ENCODE results near the gene NDUFB2. TPM values are rescaled to one million over a fixed set of nuclear protein-coding genes. Genes with fewer than 3 reads are reported as not detected.
"Not testable (repeated sequence)": the region's sequence is repeated elsewhere in the genome, so short reads cannot be mapped to it uniquely, and the experiment has no call there.

NDUFB2 gene
- total RNA-seq, 1 donor from 2014 or later: 192 TPM

- H3K4me3 Mint-ChIP-seq: no peak overlapping the region
- intact Hi-C loops (cut with micrococcal nuclease): no loop called here
- no peaks in the 10 kb centered on the region for H3K4me1 Mint-ChIP-seq
- no peak for DNase-seq
- H3K27ac Mint-ChIP-seq: no peak overlapping the region
- H3K36me3 Mint-ChIP-seq (ENCODE audit: low read depth): peaks cover 25% of the 10 kb centered on the region
- no peaks in the 10 kb centered on the region for H3K27me3 Mint-ChIP-seq
- no peaks in the 10 kb centered on the region for H3K9me3 Mint-ChIP-seq
Measured at GRCh38 chr7:140689199-140690152, 7.0 kb upstream of the NDUFB2 start.

DNA sequence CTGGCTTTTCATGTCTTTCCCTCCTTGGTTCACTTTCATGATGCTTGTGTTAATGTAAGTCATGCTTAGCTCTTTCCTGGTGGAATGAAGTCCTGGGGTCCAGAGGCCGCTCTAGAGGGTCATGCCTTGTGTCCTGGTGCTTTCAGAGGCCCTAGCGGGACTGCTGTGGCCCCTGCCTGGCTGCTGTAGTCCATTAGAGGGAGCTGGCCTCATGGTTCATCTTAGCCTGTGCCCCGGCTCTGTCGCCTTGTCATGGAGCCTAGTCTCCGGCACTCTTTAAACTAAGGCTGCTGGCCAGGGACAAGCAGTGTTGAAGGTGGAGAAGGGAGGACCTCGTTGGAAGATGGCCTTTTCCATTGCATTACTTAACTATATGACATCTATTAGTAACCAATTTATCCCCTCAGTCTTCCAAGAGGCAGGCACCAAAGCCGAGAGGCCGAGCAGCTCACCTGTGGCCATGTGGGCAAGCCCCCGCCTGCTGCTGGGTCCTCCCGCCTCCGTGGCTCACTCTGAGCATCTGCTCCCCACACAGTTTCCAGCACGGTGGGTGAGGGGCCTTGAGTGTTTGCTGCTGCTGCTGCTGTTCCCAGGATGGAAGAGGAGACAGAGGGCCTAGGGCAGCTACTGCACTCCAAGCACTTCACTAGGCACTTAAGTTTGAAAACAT lies 5.0 kb upstream of the NDUFB2 start:
- peaks cover 23% of the 10 kb centered on the region for H3K36me3 Mint-ChIP-seq (ENCODE audit: low read depth)
- H3K4me3 Mint-ChIP-seq: no peak overlapping the region
- H3K27ac Mint-ChIP-seq: no peak overlapping the region
- H3K4me1 Mint-ChIP-seq: peaks cover 9% of the 10 kb centered on the region
- no peaks in the 10 kb centered on the region for H3K9me3 Mint-ChIP-seq
- intact Hi-C loops (cut with micrococcal nuclease): no loop called here
- DNase-seq: no peak
- no peaks in the 10 kb centered on the region for H3K27me3 Mint-ChIP-seq

GRCh38 chr7:140693849-140694248 lies 2.7 kb upstream of the NDUFB2 start:
- DNase-seq; intact Hi-C loops (cut with micrococcal nuclease); H3K27ac Mint-ChIP-seq; H3K9me3 Mint-ChIP-seq; H3K27me3 Mint-ChIP-seq; H3K4me3 Mint-ChIP-seq: not testable (repeated sequence)
- Mint-ChIP-seq H3K4me1 (peaks cover 22% of the 10 kb centered on the region), H3K36me3 (ENCODE audit: low read depth) (peaks cover 30% of the 10 kb centered on the region)

DNA sequence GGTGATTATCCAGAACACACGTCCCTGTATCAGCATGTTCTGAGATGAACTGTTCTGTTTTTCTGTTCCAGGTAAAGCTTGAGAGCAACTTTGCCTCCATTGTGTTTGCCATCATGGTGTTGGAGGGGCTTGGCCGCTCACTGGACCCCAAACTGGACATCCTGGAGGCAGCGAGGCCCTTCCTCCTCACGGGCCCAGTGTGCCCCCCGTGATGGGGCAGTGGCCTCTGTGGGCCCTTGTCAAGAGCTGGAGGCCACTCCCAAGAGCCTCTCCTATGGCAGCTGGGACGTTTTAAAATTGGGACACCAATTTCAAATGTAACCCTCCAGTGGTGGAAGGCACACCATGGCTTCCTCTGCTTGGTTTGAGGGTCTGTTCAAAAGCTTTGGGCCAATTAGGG lies 1.9 kb upstream of the NDUFB2 start:
- intact Hi-C loops (cut with micrococcal nuclease): no loop called here
- Mint-ChIP-seq H3K36me3 (ENCODE audit: low read depth) (peaks cover 33% of the 10 kb centered on the region), H3K9me3 (no peaks in the 10 kb centered on the region), H3K4me1 (peaks cover 25% of the 10 kb centered on the region), H3K27me3 (no peaks in the 10 kb centered on the region), H3K27ac (no peak overlapping the region), H3K4me3 (no peak overlapping the region)
- DNase-seq: no peak

- intact Hi-C loops (cut with micrococcal nuclease): no loop called here
- H3K4me3 Mint-ChIP-seq: no peak overlapping the region
- DNase-seq: no peak
- H3K4me1 Mint-ChIP-seq: peaks cover 27% of the 10 kb centered on the region
- peaks cover 33% of the 10 kb centered on the region for H3K36me3 Mint-ChIP-seq (ENCODE audit: low read depth)
- H3K27me3 Mint-ChIP-seq: no peaks in the 10 kb centered on the region
- H3K9me3 Mint-ChIP-seq: no peaks in the 10 kb centered on the region
- H3K27ac Mint-ChIP-seq: no peak overlapping the region
Measured at GRCh38 chr7:140695381-140695780, 1.1 kb upstream of the NDUFB2 start.

DNA sequence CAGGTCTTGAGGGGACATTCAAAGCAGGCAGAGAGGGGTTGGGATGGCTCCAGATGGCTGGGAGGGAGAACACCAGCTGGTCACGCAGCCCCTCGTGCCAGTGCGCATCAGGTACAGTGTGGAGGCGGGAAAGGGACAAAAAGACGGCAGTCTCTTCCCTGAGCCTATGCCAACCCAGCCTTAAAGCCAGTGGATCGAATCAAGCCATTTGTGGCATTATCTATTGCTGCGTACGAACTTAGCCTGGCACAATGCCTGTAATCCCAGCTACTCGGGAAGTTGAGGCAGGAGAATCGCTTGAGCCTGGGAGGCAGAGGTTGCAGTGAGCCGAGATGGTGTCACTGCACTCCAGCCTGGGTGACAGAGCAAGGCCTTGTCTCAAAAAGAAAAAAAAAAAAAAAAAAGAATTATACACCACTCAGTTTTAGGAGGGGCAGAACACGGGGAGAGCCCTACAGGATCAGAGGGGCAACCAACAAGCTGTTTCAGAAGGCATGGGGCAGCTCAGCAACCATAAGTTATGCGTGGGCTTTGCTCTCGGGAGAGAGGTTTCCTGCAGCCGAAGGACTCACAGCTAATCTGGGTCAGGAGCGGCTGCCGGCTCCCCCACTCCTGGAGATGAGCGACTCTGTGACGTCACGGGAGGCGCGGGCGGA lies 356 bp upstream of the NDUFB2 start:
- Mint-ChIP-seq H3K4me1 (peaks cover 27% of the 10 kb centered on the region), H3K4me3 (peak overlapping the region; percentile 99), H3K9me3 (no peaks in the 10 kb centered on the region), H3K27me3 (no peaks in the 10 kb centered on the region), H3K27ac (peak overlapping the region; percentile 99), H3K36me3 (ENCODE audit: low read depth) (peaks cover 28% of the 10 kb centered on the region)
- no peak for DNase-seq
- intact Hi-C loops (cut with micrococcal nuclease): loop anchor here (1.0 to 2.0 kb wide), 4 partner anchors 23 to 318 kb away; partner anchors contain the start of genes BRAF, MKRN1 and MRPS33

DNA sequence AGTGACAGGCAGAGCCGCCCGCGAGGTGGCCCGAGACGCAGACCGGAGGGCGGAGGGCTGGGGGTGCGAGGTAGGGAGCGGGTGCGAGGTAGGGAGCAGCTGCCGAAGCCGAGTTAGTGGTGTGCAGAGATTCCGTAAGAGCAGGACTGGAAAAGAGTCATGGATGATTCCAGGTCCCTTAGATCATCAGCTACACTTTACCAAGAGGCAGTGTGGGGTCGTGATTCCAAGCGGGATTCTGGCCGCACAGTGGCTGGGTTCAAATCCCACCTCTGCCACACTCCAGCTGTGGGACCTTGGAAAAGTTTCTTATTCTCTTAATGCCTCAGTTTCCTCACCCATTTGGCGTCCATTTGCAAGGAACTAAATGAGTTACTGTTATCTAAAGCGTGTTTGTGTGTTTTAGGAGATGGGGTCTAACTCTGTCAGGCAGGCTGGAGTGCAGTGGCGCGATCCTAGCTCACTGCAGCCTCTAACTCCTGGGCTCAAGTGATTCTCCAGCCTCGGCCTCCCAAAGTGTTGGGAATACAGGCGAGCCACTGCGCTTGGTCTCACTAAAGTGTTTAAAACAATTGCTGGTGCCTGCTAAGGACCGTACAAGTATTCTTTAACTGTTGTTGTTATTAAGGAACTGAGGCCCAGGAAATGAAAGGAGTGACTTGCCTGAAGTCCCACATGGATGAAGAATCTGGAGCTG lies 1.1 kb downstream of the NDUFB2 start:
- Mint-ChIP-seq H3K4me1 (peaks cover 28% of the 10 kb centered on the region), H3K27me3 (no peaks in the 10 kb centered on the region), H3K9me3 (no peaks in the 10 kb centered on the region), H3K27ac (peak overlapping the region; percentile 99), H3K36me3 (ENCODE audit: low read depth) (peaks cover 23% of the 10 kb centered on the region), H3K4me3 (peak overlapping the region; percentile 99)
- intact Hi-C loops (cut with micrococcal nuclease): loop anchor here (2.0 kb wide), 1 partner anchor 227 kb away; the partner anchor contains the start of gene BRAF
- DNase-seq: no peak

GRCh38 chr7:140698477-140698876 lies 2.0 kb downstream of the NDUFB2 start:
- Mint-ChIP-seq H3K36me3 (ENCODE audit: low read depth) (peaks cover 26% of the 10 kb centered on the region), H3K4me3 (peak overlapping the region; percentile 99), H3K27me3 (no peaks in the 10 kb centered on the region), H3K27ac (no peak overlapping the region), H3K9me3 (no peaks in the 10 kb centered on the region), H3K4me1 (peaks cover 30% of the 10 kb centered on the region)
- intact Hi-C loops (cut with micrococcal nuclease): no loop called here
- no peak for DNase-seq

- Mint-ChIP-seq H3K4me1 (peaks cover 17% of the 10 kb centered on the region), H3K4me3 (no peak overlapping the region), H3K27ac (no peak overlapping the region), H3K9me3 (no peaks in the 10 kb centered on the region), H3K36me3 (ENCODE audit: low read depth) (peaks cover 36% of the 10 kb centered on the region), H3K27me3 (no peaks in the 10 kb centered on the region)
- no peak for DNase-seq
- intact Hi-C loops (cut with micrococcal nuclease): no loop called here
Measured at GRCh38 chr7:140702774-140703173, 6.3 kb downstream of the NDUFB2 start.

DNA sequence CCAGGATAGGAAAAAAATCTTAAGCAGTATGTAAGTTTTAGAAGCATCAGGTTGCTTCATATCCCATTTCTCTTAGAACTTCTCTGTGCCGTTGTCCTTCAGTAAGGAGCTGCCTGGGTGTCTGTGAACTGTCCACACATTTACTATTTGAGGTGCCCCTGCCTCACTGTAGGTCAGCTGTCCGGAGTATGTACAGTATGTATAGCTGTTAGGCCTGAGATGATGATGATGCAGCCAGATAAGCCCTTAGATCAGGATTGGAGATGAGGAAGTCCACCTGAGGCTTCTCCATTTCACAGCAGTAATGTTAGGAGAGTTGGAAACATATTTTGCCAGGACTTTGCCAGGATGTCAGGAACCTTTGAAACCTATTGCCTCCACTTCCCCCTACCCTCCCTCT lies 7.7 kb downstream of the NDUFB2 start:
- Mint-ChIP-seq H3K9me3 (no peaks in the 10 kb centered on the region), H3K36me3 (ENCODE audit: low read depth) (peaks cover 31% of the 10 kb centered on the region), H3K27me3 (no peaks in the 10 kb centered on the region), H3K4me3 (no peak overlapping the region), H3K27ac (no peak overlapping the region), H3K4me1 (peaks cover 7% of the 10 kb centered on the region)
- no peak for DNase-seq
- intact Hi-C loops (cut with micrococcal nuclease): no loop called here

- no peak overlapping the region for H3K27ac Mint-ChIP-seq
- intact Hi-C loops (cut with micrococcal nuclease): no loop called here
- peaks cover 5% of the 10 kb centered on the region for H3K9me3 Mint-ChIP-seq
- H3K27me3 Mint-ChIP-seq: no peaks in the 10 kb centered on the region
- H3K36me3 Mint-ChIP-seq (ENCODE audit: low read depth): peaks cover 34% of the 10 kb centered on the region
- peaks cover 3% of the 10 kb centered on the region for H3K4me1 Mint-ChIP-seq
- no peak for DNase-seq
- H3K4me3 Mint-ChIP-seq: no peak overlapping the region
Measured at GRCh38 chr7:140707132-140707531, 10.6 kb downstream of the NDUFB2 start.

DNA sequence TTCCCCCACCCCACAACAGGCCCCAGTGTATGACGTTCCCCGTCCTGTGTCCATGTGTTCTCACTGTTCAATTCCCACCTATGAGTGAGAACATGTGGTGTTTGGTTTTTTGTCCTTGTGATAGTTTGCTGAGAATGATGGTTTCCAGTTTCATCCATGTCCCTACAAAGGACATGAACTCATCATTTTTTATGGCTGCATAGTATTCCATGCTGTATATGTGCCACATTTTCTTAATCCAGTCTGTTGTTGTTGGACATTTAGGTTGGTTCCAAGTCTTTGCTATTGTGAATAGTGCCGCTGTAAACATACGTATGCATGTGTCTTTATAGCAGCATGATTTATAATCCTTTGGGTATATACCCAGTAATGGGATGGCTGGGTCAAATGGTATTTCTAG lies 12.3 kb downstream of the NDUFB2 start:
- peaks cover 34% of the 10 kb centered on the region for H3K36me3 Mint-ChIP-seq (ENCODE audit: low read depth)
- H3K27me3 Mint-ChIP-seq; H3K4me1 Mint-ChIP-seq; DNase-seq; H3K27ac Mint-ChIP-seq; H3K4me3 Mint-ChIP-seq; intact Hi-C loops (cut with micrococcal nuclease); H3K9me3 Mint-ChIP-seq: not testable (repeated sequence)

GRCh38 chr7:140712392-140712791 lies 15.9 kb downstream of the NDUFB2 start:
- H3K27me3 Mint-ChIP-seq; H3K9me3 Mint-ChIP-seq; H3K27ac Mint-ChIP-seq; H3K4me1 Mint-ChIP-seq; intact Hi-C loops (cut with micrococcal nuclease); H3K4me3 Mint-ChIP-seq; DNase-seq: not testable (repeated sequence)
- H3K36me3 Mint-ChIP-seq (ENCODE audit: low read depth): peaks cover 19% of the 10 kb centered on the region
